Glomerular visceral epithelial cell (primary cell): ENCODE results near the gene ACD.
"Not testable (repeated sequence)": the region's sequence is repeated elsewhere in the genome, so short reads cannot be mapped to it uniquely, and the experiment has no call there.

Experiments
- DNase-seq: peaks from one replicate; pipeline ENCODE4 v3.0.0-alpha.2; 2016; ENCODE audit errors: extremely low spot score

Gene ACD

DNA sequence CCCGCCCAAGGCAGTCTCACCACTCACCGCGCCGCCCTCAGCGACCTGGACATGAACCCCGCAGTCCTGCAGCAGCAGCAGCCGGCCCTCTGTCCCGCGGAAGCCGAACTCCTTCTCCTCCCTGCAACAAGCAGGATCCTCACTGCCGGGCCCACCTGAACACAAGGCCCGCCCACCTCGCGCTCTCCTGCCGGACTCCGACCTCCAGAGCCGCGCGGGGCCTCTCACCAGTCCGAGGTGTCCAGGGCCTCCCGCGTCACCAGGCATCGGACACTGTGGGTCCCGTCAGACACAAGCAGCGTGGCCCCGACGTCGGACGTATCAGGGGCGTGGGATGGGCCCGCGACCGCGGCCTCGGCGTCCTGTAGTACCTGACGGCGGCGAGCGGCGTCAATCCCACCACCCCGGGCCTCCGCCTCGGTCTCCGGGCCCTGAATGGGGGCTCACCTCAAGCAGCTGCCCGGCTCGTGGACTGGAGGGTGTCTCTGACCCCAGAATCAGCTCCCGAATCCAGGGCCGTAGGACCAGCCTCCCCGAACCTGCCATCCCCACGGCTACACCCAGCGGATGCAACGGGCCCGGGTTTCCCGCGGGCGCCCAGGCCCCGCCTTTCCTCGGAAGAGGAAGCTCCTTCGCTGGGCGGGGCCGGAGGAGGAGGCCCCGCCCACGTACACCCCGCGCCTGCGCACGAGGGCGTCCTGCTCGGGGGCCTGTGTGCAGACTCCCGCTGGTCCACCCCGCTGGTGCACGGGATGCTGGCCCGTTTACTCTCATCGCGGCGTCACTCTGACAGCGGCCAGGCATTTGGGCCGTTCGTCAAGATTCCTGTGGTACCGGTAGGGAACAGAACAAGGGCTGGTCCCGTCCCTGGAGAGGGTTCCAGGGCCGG, at the start of gene ACD:
TSS of gene ACD (minus strand) at position 586 of the 889 bp plus-strand sequence. CDS start at position 546, 40 bp downstream.
- DNase-seq: peak; percentile 91

DNA sequence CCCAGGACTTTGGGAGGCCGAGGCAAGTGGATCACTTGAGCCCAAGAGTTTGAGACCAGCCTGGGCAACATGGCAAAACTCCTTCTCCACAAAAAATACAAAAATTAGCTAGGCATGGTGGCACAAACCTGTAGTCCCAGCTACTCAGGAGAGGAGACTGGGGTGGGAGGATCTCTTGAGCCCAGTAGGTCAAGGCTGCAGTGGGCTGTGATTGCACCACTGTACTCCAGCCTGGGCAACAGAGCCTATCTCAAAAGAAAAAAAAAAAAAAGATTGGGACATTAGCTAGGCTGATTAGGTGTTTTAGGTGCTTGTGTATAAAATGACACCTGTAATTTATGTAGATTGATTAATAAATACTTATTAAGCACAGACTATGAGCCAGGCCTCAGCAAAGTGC, 49.0 kb upstream of the ACD start:
- DNase-seq: no peak

DNA sequence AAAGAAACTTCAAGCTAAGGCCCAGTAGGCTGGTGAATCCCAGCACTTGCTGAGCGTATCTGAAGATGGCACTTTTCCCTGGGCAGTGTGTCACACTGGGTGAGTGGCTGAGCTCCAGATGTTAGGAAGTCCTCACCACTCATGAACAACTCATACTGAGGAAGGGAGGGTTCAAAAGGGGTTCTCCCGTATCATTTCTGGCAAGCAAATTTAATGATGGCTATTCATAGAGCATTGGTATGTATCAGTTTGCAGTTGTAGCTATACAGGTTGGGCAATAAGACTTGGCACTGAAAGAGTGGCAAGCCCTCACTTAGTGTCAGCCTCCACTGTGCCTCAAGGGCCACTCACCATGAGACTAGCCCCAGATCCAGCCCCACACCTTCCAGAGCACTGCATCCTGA, 48.3 kb upstream of the ACD start:
- no peak for DNase-seq

DNA sequence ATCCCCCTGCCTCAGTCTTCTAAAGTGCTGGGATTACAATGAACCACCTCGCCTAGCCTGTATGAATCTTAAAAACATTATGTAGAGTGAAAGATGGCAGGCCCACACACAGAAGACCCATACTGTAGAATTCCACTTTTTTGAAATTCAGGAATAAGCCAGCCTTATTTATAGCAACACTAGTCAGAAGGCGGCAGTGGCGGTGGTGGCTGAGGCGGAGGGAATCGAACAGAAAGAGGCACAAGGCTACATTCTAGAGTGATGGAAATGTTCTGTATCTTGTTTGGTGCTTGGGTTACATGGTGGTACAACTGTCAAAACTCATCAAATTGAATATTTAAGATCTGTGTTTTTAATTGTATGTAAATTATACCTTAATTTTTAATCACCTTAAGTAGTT, 47.7 kb upstream of the ACD start:
- no peak for DNase-seq

DNA sequence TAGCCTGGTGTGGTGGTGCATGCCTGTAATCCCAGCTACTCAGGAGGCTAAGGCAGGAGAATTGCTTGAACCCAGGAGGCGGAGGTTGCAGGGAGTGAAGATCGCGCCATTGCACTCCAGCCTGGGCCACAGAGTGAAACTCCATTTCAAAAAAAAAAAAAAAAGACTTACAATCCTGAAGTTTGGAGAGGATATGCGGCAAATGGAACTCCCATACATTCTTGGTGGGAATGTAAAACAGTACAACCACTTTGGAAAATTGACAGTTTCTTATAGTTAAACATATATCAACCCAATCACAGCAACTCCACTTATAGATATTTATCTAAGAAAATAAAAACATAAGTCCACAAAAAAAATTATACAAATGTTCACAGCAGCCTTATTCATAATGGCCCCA, 47.1 kb upstream of the ACD start:
- no peak for DNase-seq

DNA sequence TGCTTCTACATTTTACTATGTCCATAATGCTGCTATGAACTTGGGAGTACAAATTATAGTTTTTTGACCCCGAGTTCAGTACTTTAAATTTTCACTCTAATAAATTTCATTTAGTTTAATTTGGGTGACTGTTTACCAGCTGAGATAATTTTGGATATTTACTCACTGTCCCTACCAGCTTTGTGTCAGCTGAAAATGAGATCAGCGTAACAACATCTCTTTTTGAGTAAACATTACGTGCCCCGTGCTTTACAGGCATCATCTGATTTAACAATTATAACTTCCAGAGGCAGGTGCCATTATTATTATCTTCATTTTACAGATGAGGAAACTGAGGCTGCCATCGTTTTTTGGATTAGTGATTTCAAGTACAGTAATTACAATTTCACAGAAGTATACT, 44.0 kb upstream of the ACD start:
- no peak for DNase-seq

DNA sequence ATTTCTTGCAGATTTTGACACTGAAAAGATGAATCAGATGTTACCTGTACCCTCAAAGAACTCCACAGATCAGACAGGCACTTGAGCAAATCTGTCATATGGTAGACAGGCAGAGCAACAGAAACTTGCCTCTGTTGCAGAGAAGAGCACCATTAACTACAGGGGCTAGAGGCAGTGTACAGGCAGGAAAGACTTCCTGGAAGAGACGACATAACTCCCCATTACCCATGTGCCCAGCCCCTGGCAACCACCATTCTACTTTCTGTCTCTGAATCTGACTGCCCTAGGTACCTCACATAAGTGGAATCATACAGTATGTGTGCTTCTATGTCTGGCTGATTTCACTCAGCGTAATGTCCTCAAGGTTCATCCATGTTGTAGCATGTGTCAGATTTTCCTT, 43.6 kb upstream of the ACD start:
- DNase-seq: no peak

DNA sequence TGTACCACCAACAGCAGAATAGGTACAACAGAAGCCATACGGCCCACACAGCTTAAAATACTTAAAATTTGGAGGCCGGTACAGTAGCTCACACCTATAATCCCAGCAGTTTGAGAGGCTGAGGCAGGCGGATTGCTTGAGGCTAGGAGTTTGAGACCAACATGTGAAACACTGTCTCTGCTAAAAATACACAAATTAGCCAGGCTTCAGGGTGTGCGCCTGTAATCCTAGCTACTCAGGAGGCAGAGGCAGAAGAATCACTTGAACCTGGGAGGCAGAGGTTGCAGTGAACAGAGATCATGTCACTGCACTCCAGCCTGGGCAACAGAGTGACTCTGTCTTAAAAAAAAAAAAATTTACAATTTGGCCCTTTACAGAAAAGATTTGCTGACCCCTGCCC, 42.1 kb upstream of the ACD start:
- DNase-seq: no peak

DNA sequence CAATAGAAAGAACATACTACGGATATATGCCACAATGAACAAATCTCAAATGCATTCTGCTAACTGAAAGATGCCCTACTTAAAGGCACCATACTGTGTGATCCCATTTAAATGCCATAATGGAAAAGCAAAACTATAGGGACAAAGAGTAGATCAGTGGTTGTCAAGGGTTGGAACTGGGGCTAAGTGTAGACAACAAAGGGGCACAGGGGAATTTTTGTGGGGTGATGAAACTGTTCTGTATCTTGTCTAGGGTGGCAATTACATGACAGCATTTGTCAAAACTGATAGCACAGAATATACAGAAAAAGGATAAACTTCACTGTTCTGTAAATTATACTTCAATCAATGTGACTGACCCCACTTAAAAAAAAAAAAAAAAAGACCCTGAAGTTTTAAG, 41.4 kb upstream of the ACD start:
- no peak for DNase-seq

DNA sequence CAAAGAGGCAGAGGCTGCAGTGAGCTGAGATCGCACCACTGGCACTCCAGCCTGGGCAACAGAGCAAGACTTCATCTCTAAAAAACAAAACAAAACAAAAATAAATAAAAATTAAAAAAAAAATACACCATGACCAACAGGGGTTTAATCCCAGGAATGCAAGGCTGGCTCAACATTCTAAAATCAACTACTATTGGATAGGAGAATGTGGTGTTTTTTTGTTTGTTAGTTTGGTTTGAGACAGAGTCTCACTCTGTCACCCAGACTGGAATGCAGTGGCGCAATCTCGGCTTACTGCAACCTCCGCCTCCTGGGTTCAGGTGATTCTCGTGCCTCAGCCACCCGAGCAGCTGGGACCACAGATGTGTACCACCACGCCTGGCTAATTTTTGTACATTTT, 39.2 kb upstream of the ACD start:
- DNase-seq: no peak

DNA sequence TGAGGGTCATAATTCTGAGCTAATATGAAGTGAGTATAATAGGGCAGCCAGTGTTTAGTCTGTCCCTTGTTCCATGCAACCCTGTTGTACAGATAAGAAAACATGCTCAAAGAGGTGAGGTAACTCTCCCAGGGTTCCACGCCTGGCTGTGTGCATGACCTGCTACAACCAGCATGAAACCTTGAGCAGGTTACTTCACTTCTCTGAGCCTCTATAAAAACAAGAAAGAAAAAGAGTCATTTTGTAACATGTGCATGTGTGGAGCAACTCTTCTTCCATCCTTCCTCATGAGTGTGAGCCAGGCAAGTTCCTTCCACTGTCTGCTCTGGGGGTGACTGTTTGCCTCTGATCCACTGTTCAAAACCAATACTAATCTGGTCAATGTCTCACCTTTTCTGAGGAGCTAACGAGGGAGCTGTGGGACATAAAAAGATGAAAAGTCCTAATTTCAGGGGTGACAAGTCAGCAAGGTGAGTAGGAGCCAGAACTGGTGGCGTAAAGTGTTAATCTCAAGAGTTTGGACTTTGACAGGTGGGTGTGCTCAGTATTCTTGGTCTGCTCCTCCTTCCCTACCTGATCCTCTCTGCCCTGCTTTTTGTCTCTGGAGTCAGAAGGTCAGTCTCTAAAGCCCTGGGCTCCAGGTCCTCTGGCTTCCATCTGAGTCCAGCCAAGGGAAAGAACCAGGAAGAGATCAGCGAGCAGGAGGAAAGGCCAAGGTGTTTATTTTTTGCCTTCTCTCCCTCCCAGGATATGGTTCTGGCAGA, 37.5 kb upstream of the ACD start:
- no peak for DNase-seq

DNA sequence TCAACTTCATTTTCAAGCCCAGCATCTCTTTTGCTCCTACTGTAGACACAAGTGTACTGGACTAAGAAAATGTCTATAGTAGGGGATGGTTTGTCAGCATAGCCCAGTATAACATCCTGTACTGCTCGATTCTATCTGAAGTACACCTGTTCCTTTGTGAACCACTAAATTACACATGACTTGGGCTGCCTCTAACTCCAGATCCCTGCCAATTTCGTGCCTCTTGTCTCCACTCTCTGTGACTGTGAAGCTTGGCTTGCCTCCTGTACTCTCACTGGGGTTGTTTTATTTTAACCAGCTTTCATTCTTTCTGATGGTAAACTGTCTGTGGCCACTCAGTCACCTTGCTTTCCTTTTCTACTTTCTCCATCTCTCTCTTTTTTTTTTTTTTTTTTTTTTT, 34.6 kb upstream of the ACD start:
- DNase-seq: no peak

DNA sequence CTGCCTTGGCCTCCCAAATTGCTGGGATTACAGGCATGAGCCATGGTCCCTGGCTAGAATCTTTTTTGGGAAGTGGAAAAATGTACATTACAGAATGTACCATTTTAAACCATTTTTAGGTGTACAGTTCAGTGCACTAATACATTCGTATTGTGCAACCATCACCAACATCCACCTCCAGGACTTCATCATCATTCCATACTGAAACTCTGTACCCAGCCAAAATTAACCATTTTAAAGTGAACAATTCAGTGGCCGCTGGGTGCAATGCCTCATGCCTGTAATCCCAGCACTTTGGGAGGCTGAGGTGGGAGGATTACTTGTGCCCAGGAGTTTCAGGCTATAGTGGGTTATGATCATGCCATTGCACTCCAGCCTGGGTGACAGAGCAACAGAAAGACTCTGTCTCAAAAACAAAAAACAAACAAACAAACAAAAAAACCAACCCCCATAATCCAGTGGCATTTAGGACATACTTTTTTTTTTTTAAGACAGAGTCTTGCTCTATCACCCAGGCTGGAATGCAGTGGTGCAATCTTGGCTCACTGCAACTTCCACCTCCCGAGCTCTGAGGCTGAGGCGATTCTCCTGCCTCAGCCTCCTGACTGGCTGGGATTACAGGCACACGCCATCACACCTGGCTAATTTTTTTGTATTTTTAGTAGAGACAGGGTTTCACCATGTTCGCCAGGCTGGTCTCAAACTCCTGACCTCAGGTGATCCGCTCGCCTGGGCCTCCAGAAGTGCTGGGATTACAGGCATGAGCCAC, 33.6 kb upstream of the ACD start:
- DNase-seq: not testable (repeated sequence)

DNA sequence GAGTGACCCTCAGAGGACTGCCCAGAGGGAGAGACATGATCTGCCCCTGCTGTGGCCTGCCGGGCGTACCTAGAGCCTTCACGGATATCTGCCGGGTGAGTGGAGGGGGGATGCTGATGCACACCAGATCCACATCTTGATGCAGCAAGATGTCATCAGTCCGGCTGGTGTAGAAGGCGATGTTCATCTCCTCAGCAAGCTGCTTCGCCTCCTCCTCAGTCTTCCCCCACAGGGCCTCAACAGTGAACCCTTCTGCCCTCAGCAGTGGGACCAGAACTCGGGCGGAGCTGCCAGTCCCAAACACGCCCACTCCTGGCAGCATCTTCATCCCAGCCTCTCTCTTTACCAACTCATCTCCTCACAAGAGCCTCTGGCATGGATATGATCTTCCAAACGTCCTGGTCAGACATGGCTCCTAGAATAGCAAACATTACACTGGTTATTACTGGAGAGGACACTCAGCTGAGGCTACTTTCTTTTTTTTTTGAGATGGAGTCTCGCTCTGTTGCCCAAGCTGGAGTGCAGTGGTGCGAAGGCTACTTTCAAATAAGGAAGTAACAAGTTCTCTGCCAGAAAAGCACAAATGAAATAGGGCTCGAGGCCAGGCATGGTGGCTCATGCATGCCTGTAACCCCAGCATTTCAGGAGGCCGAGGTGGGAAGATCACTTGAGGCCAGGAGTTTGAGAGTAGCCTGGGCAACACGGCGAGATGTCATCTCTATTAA, 25.5 kb upstream of the ACD start:
- no peak for DNase-seq

DNA sequence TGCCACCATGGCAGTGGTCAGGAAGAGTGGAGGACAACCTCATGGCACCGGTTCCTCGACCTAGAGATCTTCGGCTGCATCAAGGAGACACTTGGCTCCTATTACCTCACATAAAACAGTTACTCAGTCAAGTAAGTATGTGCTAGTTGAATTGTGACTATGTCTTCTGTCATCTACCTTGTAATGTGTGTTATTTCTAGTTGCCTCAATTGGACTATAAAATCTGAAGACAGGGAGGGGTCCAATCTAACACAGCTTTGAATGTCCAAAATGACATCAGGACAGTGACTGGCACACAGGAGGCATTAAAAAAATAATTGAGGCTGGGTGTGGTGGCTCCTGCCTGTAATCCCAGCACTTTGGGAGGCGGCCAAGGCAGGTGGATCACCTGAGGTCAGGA, 23.7 kb upstream of the ACD start:
- no peak for DNase-seq

DNA sequence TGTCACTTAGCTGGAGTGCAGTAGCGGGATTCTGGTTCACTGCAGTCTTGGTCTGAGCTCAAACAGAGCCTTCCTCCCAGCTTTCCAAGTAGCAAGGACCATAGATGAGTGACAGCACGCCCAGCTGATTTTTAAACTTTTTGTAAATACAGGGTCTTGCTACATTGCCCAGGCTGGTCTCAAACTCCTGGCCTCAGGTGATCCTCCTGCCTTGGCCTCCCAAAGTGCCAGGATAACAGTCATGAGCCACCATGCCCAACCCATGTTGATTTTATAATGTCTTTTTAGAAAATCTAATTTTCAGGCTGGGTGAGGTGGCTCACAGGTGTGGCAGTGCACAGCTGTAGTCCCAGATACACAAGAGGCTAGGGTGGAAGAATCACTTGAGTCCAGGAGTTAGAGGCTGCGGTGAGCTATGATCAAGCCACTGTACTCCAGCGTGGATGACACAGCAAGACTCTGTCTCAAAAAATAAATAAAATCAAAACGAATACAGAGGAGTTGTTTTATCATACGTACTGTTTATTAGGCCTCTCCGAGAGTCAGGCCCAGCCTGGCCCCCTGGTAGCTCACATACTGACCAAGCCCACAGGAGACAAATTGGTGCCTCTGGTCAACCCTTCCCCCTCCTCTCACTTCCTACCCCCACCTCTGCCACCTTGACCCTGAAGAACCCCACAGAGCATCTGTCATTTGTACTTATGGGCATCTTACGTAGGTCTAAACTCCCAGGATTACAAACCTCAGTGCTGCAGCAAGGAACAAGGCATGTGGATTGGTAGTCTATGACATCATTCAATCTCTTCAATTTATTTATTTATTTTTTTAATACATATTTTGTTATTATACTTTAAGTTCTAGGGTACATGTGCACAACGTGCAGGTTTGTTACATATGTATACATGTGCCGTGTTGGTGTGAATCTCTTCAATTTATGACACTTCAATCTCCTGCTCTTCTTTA, 20.2 kb upstream of the ACD start:
- no peak for DNase-seq

DNA sequence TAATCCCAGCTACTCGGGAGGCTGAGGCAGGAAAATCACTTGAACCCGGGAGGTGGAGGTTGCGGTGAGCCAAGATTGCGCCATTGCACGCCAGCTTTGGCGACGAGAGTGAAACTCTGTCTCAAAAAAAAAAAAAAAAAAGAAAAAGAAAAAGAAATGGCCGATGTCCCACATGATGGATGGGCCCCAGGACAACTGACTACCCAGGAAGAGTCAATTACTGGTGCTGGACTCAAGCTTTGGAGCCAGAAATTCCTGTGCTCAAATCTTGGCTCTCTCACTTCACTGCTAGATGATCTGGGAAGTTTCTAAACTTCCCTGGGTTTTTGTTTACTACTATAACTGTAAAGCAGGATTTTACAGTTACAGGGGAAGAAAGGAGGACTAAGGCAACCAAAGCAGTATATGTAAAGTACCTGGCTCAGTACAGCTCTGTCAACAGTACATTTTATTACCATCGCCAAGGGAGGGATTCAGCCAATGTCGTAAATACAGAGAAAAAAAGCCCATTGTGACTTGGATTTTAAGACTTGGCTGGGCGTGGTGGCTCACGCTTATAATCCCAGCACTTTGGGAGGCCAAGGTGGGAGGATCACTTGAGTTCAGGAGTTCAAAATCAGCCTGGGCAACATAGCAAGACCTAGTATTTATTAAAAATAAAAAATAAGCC, 18.4 kb upstream of the ACD start:
- no peak for DNase-seq

DNA sequence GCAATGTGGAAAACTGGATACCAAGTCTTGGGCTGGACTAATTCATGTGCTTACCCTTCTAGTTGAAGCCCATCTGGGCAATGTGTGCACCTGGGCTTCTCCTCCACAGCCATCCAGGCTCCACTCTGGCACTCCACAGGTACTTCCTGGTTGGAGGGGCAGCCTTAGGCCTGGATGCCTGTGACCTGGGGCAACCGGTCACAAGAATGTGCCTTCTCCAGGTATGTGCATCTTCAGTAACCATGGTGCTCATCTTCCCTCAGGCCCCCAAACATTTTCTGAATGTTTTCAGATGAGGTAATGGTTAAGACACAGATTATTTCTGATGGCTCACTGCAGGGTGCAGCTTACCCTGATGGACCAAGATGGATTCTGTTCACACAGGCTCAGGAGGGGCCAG, 17.7 kb upstream of the ACD start:
- no peak for DNase-seq

DNA sequence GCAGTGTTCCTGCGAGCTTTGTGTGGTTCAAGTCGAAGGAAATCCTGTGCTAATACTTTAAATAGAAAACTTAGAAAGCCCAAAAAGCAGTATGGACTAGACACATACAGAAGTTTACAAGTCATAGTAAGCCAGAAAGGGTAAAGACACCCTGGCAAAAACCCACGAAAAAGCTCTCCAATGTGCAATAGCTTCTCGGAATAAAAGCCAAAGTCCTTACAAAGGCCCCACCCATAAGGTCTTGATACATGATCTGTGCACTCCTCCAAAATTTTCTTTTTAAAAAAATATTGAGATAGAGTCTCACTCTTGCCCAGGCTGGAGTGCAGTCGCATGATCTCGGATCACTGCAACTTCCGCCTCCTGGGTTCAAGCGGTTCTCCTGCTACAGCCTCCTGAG, 16.9 kb upstream of the ACD start:
- DNase-seq: no peak

DNA sequence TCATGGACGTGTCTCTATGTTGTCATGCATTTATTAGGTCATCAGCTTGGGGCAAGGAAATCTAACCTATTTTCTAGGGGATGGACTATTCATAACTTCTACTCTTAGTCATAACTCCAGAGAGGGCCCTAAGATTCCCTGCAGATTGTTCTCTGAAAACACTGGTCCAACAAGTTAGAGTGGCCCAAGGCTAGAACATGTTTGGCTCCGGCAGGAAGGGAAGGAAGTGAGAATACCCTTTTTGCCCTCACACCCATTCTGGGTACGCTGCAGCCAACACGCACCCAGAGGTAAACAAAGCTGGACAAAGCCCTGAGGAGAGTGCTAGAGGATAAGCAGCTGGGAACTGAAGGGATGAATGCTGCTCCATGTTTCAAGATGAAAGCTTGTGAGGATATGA, 16.5 kb upstream of the ACD start:
- no peak for DNase-seq
